Measurements from ENCODE around the gene CHMP6.

Gene CHMP6

DNA sequence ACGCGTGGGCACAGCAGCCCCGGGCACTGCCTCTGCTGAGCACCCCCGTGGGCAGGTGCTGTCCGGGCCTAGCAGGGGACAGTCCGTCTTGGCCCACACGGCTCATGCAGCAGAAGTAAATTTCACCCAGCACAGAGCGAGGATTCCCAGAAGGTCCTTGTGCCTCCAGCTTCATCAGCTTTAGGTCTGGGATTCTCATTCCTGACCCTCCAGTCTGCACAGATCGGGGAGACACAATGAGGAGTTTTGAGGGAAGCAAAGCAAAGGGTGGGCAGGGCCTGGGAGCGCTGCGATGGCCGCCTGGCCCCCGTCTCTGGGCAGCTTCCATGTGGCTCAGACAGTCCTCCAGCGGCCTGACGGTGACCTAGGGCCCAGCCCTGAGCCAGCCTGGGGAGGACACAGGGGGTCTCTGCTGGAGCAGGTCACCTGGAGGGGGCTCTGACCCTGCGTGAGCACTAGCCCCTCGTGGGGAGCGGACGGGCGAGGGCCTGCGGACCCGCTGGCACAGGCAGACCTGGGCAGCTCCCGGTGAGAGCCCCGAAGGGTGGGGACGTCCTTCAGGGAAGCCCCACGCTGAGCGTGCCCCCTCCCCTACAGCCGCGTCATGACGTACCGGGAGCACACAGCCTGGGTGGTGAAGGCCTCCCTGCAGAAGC, 30.7 kb upstream of the CHMP6 start:
- Histone ChIP-seq H3K4me1 (ENCODE audit: control insufficient read depth in 1 of 2, insufficient read depth in 1 of 2, low read depth in 1 of 2, low read length in 1 of 2) (no peaks in the 10 kb centered on the region), H3K9me3 (no peaks in the 10 kb centered on the region), H3K36me3 (peaks cover 45% of the 10 kb centered on the region), H3K27me3 (no peaks in the 10 kb centered on the region), H3K27ac (no peak overlapping the region), H3K4me3 (ENCODE audit: low read depth in 1 of 2, low read length in 1 of 2) (no peak overlapping the region)
- TF ChIP-seq CTCF (IDR thresholded peaks at IDR 0.05), result no peak

- Histone ChIP-seq H3K4me1 (ENCODE audit: control insufficient read depth in 1 of 2, insufficient read depth in 1 of 2, low read depth in 1 of 2, low read length in 1 of 2) (no peaks in the 10 kb centered on the region), H3K27ac (no peak overlapping the region), H3K9me3 (no peaks in the 10 kb centered on the region), H3K27me3 (no peaks in the 10 kb centered on the region), H3K4me3 (ENCODE audit: low read depth in 1 of 2, low read length in 1 of 2) (no peak overlapping the region), H3K36me3 (peaks cover 43% of the 10 kb centered on the region)
- no peak for TF ChIP-seq CTCF (IDR thresholded peaks at IDR 0.05)
Observed at GRCh38 chr17:80961541-80962330, 29.9 kb upstream of the CHMP6 start.

DNA sequence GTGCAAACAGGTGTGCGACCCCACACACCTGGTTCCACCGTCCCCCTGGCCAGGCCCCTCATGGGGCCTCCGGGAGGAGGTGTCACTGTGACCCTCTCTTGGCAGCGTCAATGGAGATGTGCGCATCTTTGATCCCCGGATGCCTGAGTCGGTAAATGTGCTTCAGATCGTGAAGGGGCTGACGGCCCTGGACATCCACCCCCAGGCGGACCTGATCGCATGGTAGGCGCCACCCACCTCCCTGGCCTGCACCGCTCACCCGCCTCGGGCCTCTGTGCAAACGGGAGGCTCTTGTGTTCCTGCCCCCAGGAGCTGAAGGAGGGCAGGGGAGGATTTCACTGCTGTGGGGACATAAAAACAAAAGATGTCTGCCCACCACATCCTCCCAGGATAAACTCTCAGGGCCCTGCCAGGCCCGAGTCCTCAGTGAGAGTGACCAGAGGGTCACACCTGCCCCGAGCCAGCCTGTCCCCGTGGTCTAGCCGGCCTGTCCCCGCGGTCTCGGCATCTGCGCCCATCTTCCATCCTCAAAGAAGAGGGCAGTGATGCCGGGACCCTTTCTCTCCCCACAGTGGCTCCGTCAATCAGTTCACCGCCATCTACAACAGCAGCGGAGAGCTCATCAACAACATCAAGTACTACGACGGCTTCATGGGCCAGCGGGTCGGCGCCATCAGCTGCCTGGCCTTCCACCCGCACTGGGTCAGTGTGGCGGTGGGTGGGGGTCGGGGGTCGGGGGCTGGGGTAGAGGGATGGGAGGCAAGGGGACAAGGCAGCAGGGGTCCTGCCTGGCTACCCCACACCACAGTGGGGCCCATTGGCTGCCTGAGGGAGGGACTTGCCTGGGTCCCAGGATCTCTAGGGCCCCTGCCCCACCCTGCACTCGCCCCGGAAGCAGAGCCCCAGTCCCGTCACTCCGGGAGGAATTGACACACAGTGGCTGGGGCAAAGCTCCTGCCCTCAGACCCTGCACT, 29.0 kb upstream of the CHMP6 start:
- H3K36me3 ChIP-seq, result peaks cover 42% of the 10 kb centered on the region
- no peak for TF ChIP-seq CTCF (IDR thresholded peaks at IDR 0.05)
- no peak overlapping the region for H3K27ac ChIP-seq
- no peaks in the 10 kb centered on the region for H3K27me3 ChIP-seq
- no peak overlapping the region for H3K4me3 ChIP-seq (ENCODE audit: low read depth in 1 of 2, low read length in 1 of 2)
- H3K9me3 ChIP-seq, result no peaks in the 10 kb centered on the region
- no peaks in the 10 kb centered on the region for H3K4me1 ChIP-seq (ENCODE audit: control insufficient read depth in 1 of 2, insufficient read depth in 1 of 2, low read depth in 1 of 2, low read length in 1 of 2)

DNA sequence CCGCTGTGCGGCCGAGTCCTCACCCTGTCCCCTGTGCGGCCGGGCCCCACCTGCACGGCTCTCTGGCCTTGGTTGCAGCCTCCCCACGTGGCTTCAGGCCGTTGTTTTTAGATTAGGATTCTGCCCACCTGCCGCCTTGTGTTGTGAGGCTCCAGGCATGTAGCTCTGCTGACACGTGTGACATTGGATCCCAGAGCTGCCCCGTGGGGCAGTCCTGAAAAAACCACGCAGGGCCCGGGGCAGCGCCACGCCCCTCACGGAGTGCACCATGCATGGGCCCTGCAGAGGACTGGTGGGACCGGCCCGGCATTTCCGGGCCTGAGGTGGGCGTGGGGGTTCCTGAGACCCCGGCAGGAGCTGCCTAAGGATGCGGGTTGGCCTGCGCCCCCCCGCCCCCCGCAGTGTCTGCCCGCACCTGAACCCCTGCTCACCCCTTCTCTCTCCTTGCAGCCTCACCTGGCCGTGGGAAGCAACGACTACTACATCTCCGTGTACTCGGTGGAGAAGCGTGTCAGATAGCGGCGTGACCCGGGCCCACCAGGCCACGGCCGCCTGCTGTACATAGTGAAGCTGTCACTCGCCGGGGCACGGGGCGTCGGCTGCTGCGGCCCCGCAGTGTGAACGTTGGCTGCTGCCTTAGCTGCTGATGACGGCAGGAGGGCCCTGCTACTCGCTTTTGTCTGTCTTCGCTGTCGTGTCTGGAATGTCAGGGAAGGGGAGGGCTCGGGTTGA, 27.7 kb upstream of the CHMP6 start:
- no peak for TF ChIP-seq CTCF (IDR thresholded peaks at IDR 0.05)
- Histone ChIP-seq H3K27ac (no peak overlapping the region), H3K4me1 (ENCODE audit: control insufficient read depth in 1 of 2, insufficient read depth in 1 of 2, low read depth in 1 of 2, low read length in 1 of 2) (no peaks in the 10 kb centered on the region), H3K9me3 (no peaks in the 10 kb centered on the region), H3K27me3 (no peaks in the 10 kb centered on the region), H3K36me3 (peaks cover 42% of the 10 kb centered on the region), H3K4me3 (ENCODE audit: low read depth in 1 of 2, low read length in 1 of 2) (no peak overlapping the region)

DNA sequence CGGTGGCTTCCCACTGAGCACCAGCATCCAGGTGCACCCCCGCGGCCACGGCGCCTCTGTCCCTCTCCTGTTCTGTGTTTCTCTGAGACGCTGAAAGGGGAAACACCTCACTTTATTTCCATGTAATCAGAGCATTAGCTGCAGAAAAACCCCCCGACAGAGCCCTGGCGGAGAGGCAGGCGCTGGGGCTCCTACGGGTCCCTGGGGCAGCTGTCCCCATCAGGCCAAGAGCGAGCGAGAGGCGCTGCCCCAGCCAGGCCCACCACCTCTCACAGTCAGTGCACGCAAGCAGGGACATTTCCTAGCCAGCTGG, 27.1 kb upstream of the CHMP6 start:
- H3K27ac ChIP-seq, result no peak overlapping the region
- no peaks in the 10 kb centered on the region for H3K27me3 ChIP-seq
- no peak overlapping the region for H3K4me3 ChIP-seq (ENCODE audit: low read depth in 1 of 2, low read length in 1 of 2)
- no peak for TF ChIP-seq CTCF (IDR thresholded peaks at IDR 0.05)
- H3K36me3 ChIP-seq, result peaks cover 42% of the 10 kb centered on the region
- peaks cover 0 to 1% of the 10 kb centered on the region in 2 experiments for H3K4me1 ChIP-seq (ENCODE audit: control insufficient read depth in 1 of 2, insufficient read depth in 1 of 2, low read depth in 1 of 2, low read length in 1 of 2)
- no peaks in the 10 kb centered on the region for H3K9me3 ChIP-seq

Measured in neutrophil (primary cell).